Measurements from ENCODE around the gene IL10. TPM values are rescaled to one million over a fixed set of nuclear protein-coding genes. Genes with fewer than 3 reads are reported as not detected.

Gene IL10
- total RNA-seq, 1 experiment from 2014 or later: not detected

GRCh38 chr1:206722751-206723461 lies 49.4 kb downstream of the IL10 start:
- CTCF ChIA-PET: interaction anchor here (0.6 to 1.4 kb wide), 7 partner anchors 8 to 259 kb away, joined by 3 to 4 read pairs (median 4); partner anchors contain the start of gene EIF2D
- intact Hi-C loops (cut with micrococcal nuclease; ENCODE audit: unreplicated experiment): loop anchor here (5.0 kb wide), 1 partner anchor 36 kb away; no protein-coding TSS in a partner anchor
- peaks cover 46% of the 10 kb centered on the region for H3K4me1 Mint-ChIP-seq (ENCODE audit: low read depth, unreplicated experiment)
- H3K9me3 Mint-ChIP-seq (ENCODE audit: low read depth, unreplicated experiment): no peaks in the 10 kb centered on the region
- no peak for DNase-seq
- no TSS peak for BruUV-seq (replicated peaks)
- TF ChIP-seq, protein P1, sequence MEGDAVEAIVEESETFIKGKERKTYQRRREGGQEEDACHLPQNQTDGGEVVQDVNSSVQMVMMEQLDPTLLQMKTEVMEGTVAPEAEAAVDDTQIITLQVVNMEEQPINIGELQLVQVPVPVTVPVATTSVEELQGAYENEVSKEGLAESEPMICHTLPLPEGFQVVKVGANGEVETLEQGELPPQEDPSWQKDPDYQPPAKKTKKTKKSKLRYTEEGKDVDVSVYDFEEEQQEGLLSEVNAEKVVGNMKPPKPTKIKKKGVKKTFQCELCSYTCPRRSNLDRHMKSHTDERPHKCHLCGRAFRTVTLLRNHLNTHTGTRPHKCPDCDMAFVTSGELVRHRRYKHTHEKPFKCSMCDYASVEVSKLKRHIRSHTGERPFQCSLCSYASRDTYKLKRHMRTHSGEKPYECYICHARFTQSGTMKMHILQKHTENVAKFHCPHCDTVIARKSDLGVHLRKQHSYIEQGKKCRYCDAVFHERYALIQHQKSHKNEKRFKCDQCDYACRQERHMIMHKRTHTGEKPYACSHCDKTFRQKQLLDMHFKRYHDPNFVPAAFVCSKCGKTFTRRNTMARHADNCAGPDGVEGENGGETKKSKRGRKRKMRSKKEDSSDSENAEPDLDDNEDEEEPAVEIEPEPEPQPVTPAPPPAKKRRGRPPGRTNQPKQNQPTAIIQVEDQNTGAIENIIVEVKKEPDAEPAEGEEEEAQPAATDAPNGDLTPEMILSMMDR (IDR thresholded peaks at IDR 0.05; ENCODE audit: unreplicated experiment): no peak
- no peak overlapping the region for H3K4me3 Mint-ChIP-seq (ENCODE audit: low read depth, unreplicated experiment)
- H3K27me3 Mint-ChIP-seq (ENCODE audit: unreplicated experiment): no peaks in the 10 kb centered on the region
- H3K27ac Mint-ChIP-seq (ENCODE audit: unreplicated experiment): no peak overlapping the region
- peaks cover 10% of the 10 kb centered on the region for H3K36me3 Mint-ChIP-seq (ENCODE audit: insufficient read depth, unreplicated experiment)

GRCh38 chr1:206721454-206721853 lies 50.8 kb downstream of the IL10 start:
- BruUV-seq (replicated peaks): no TSS peak
- H3K27ac Mint-ChIP-seq (ENCODE audit: unreplicated experiment): no peak overlapping the region
- H3K36me3 Mint-ChIP-seq (ENCODE audit: insufficient read depth, unreplicated experiment): peaks cover 10% of the 10 kb centered on the region
- H3K9me3 Mint-ChIP-seq (ENCODE audit: low read depth, unreplicated experiment): no peaks in the 10 kb centered on the region
- TF ChIP-seq, protein P1 (IDR thresholded peaks at IDR 0.05; ENCODE audit: unreplicated experiment): no peak
- CTCF ChIA-PET: no interaction called here
- intact Hi-C loops (cut with micrococcal nuclease; ENCODE audit: unreplicated experiment): loop anchor here (5.0 kb wide), 1 partner anchor 34 kb away; no protein-coding TSS in a partner anchor
- H3K4me1 Mint-ChIP-seq (ENCODE audit: low read depth, unreplicated experiment): peaks cover 45% of the 10 kb centered on the region
- H3K27me3 Mint-ChIP-seq (ENCODE audit: unreplicated experiment): no peaks in the 10 kb centered on the region
- no peak for DNase-seq
- no peak overlapping the region for H3K4me3 Mint-ChIP-seq (ENCODE audit: low read depth, unreplicated experiment)

DNA sequence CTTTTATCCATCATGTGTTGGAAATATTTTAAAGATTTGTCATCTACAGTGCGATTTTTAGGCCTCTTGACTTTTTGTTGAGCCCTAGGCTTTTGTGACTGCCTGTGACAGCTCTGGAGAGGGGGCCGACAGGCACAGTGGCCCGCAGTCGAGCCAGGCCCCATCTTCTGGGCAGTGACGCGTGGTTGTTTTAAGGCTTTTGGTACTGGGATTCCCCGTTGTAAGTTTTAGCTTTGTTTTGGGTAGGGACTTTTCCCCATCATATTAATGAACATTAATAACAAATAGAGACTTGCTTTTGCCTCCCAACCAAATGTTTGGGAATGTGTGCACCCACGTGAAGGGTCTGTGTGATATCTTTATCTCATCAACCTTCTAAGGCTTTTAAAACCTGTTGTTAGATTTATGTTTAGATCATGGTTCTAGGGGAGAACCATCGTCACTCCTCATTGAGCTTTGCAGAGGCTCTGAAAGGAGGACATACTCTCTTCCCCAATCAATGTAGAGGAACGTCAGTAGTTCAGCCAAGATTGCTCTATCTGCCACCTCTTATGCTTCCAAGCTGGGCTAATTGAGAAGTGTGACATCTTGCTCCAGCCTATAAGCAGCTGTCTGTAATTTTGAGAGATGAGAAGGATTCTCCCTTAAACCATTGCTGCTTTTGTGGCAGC lies 53.0 kb downstream of the IL10 start:
- Mint-ChIP-seq H3K4me3 (ENCODE audit: low read depth, unreplicated experiment) (no peak overlapping the region), H3K27ac (ENCODE audit: unreplicated experiment) (no peak overlapping the region), H3K36me3 (ENCODE audit: insufficient read depth, unreplicated experiment) (peaks cover 10% of the 10 kb centered on the region), H3K9me3 (ENCODE audit: low read depth, unreplicated experiment) (no peaks in the 10 kb centered on the region), H3K4me1 (ENCODE audit: low read depth, unreplicated experiment) (peaks cover 56% of the 10 kb centered on the region), H3K27me3 (ENCODE audit: unreplicated experiment) (no peaks in the 10 kb centered on the region)
- CTCF ChIA-PET: interaction anchor here (1.0 kb wide), 1 partner anchor 262 kb away, joined by 3 read pairs; no protein-coding TSS in a partner anchor
- no peak for DNase-seq
- no TSS peak for BruUV-seq (replicated peaks)
- intact Hi-C loops (cut with micrococcal nuclease; ENCODE audit: unreplicated experiment): loop anchor here (10.0 kb wide), 1 partner anchor 85 kb away; the partner anchor contains the start of gene DYRK3
- TF ChIP-seq, protein P1 (IDR thresholded peaks at IDR 0.05; ENCODE audit: unreplicated experiment): no peak

- Mint-ChIP-seq H3K9me3 (ENCODE audit: low read depth, unreplicated experiment) (no peaks in the 10 kb centered on the region), H3K4me1 (ENCODE audit: low read depth, unreplicated experiment) (peaks cover 55% of the 10 kb centered on the region), H3K27me3 (ENCODE audit: unreplicated experiment) (no peaks in the 10 kb centered on the region), H3K36me3 (ENCODE audit: insufficient read depth, unreplicated experiment) (peaks cover 5% of the 10 kb centered on the region), H3K4me3 (ENCODE audit: low read depth, unreplicated experiment) (no peak overlapping the region), H3K27ac (ENCODE audit: unreplicated experiment) (no peak overlapping the region)
- CTCF ChIA-PET: interaction anchor here (0.6 kb wide), 2 partner anchors 101 to 117 kb away, joined by 3 to 5 read pairs; no protein-coding TSS in a partner anchor
- TF ChIP-seq, protein P1 (IDR thresholded peaks at IDR 0.05; ENCODE audit: unreplicated experiment): no peak
- intact Hi-C loops (cut with micrococcal nuclease; ENCODE audit: unreplicated experiment): loop anchor here (10.0 kb wide), 1 partner anchor 83 kb away; the partner anchor contains the start of gene DYRK3
- BruUV-seq (replicated peaks): no TSS peak
- DNase-seq: no peak
Observed at GRCh38 chr1:206717674-206717989, 54.7 kb downstream of the IL10 start.

Other genes starting within 250 kb of the IL10 start
- 41.8 and 45.1 TPM in 2 replicates for gene EIF2D, start 160.0 kb downstream of the IL10 start, total RNA-seq (2022)
- 7.6 and 8.0 TPM in 2 replicates for gene DYRK3, start 137.0 kb downstream of the IL10 start, total RNA-seq (2022)
- 93.7 and 96.2 TPM in 2 replicates for gene MAPKAPK2, start 87.6 kb downstream of the IL10 start, total RNA-seq (2022)
- not detected in 2 replicates for gene IL19, start 1.7 kb downstream of the IL10 start, total RNA-seq (2022)
- gene IL20, start 93.1 kb upstream of the IL10 start, total RNA-seq (2022): not detected in 2 replicates
- not detected in 2 replicates for gene IL24, start 124.9 kb upstream of the IL10 start, total RNA-seq (2022)
- gene FCMR, start 149.4 kb upstream of the IL10 start, total RNA-seq (2022): 0.86 and 1.1 TPM in 2 replicates
- 250 and 367 TPM in 2 replicates for gene PIGR, start 174.0 kb upstream of the IL10 start, total RNA-seq (2022)
- not detected in 2 replicates for gene FCAMR, start 198.0 kb upstream of the IL10 start, total RNA-seq (2022)